BLaER1 (cell line): Measurements from ENCODE around the gene CEP85L.
"Not testable (repeated sequence)": the region's sequence is repeated elsewhere in the genome, so short reads cannot be mapped to it uniquely, and the experiment has no call there.

ENCODE experiments used
- H3K27ac ChIP-seq: shearing (Covaris generic); formaldehyde crosslinking; 2 replicates; pipeline ENCODE4 v1.8.1; 2022
- H3K27me3 ChIP-seq: shearing (Covaris generic); formaldehyde crosslinking; 2 replicates; pipeline ENCODE4 v1.8.1; 2022
- H3K36me3 ChIP-seq: shearing (Covaris generic); formaldehyde crosslinking; 2 replicates; pipeline ENCODE4 v1.8.1; 2022
- H3K4me1 ChIP-seq: shearing (Covaris generic); formaldehyde crosslinking; 2 replicates; pipeline ENCODE4 v1.8.1; 2022
- H3K4me2 ChIP-seq: shearing (Covaris generic); formaldehyde crosslinking; 2 replicates; pipeline ENCODE4 v1.8.1; 2022
- H3K4me3 ChIP-seq: shearing (Covaris generic); formaldehyde crosslinking; 2 replicates; pipeline ENCODE4 v1.8.1; 2022
- H3K9ac ChIP-seq: shearing (Covaris generic); formaldehyde crosslinking; 2 replicates; pipeline ENCODE4 v1.8.1; 2022
- H3K9me3 ChIP-seq: shearing (Covaris generic); formaldehyde crosslinking; 2 replicates; pipeline ENCODE4 v1.8.1; 2022
- H4K20me1 ChIP-seq: shearing (Covaris generic); formaldehyde crosslinking; 2 replicates; pipeline ENCODE4 v1.8.1; 2022
- Cebpa-rat ChIP-seq: shearing (Covaris generic); IDR thresholded peaks from 2 replicates; pipeline ENCODE4 v1.8.1; 2022

CEP85L gene

GRCh38 chr6:118460958-118461470 is 190.4 kb downstream of the CEP85L start:
- Histone ChIP-seq H3K27ac (no peak overlapping the region), H3K4me2 (no peak overlapping the region), H3K4me3 (no peak overlapping the region), H3K9ac (no peak overlapping the region), H4K20me1 (no peaks in the 10 kb centered on the region), H3K27me3 (no peaks in the 10 kb centered on the region), H3K4me1 (no peaks in the 10 kb centered on the region), H3K36me3 (0 out of 2 replicates have a peak, but pooled peaks cover 7% of the 10 kb centered on the region), H3K9me3 (no peaks in the 10 kb centered on the region)
- TF ChIP-seq Cebpa-rat = no peak

GRCh38 chr6:118456982-118457381 is 194.4 kb downstream of the CEP85L start:
- Histone ChIP-seq H3K9ac (no peak overlapping the region), H3K4me3 (no peak overlapping the region), H3K36me3 (no peaks in the 10 kb centered on the region), H3K27ac (no peak overlapping the region), H3K4me2 (no peak overlapping the region), H3K4me1 (no peaks in the 10 kb centered on the region), H4K20me1 (no peaks in the 10 kb centered on the region), H3K27me3 (no peaks in the 10 kb centered on the region), H3K9me3 (peaks cover 4% of the 10 kb centered on the region)
- no peak for TF ChIP-seq Cebpa-rat

- no peaks in the 10 kb centered on the region for H3K27me3 ChIP-seq
- H3K27ac ChIP-seq = no peak overlapping the region
- H4K20me1 ChIP-seq = no peaks in the 10 kb centered on the region
- peaks cover 22% of the 10 kb centered on the region for H3K9me3 ChIP-seq
- H3K9ac ChIP-seq = no peak overlapping the region
- no peak for TF ChIP-seq Cebpa-rat
- H3K36me3 ChIP-seq = no peaks in the 10 kb centered on the region
- H3K4me1 ChIP-seq = no peaks in the 10 kb centered on the region
- H3K4me3 ChIP-seq = no peak overlapping the region
- no peak overlapping the region for H3K4me2 ChIP-seq
These were observed 199.6 kb downstream of the CEP85L start for GRCh38 chr6:118451839-118452238.

GRCh38 chr6:118444796-118445195 is 206.6 kb downstream of the CEP85L start:
- H3K36me3 ChIP-seq = no peaks in the 10 kb centered on the region
- H3K27me3 ChIP-seq = no peaks in the 10 kb centered on the region
- H3K27ac ChIP-seq = no peak overlapping the region
- H3K4me1 ChIP-seq = no peaks in the 10 kb centered on the region
- peaks cover 16% of the 10 kb centered on the region for H3K9me3 ChIP-seq
- H3K4me2 ChIP-seq = no peak overlapping the region
- H3K4me3 ChIP-seq = no peak overlapping the region
- no peak overlapping the region for H3K9ac ChIP-seq
- H4K20me1 ChIP-seq = no peaks in the 10 kb centered on the region
- no peak for TF ChIP-seq Cebpa-rat

GRCh38 chr6:118436482-118436881 is 214.9 kb downstream of the CEP85L start:
- H3K4me2 ChIP-seq = no peak overlapping the region
- TF ChIP-seq Cebpa-rat = no peak
- no peaks in the 10 kb centered on the region for H3K36me3 ChIP-seq
- no peaks in the 10 kb centered on the region for H3K4me1 ChIP-seq
- no peaks in the 10 kb centered on the region for H3K27me3 ChIP-seq
- no peak overlapping the region for H3K9ac ChIP-seq
- no peaks in the 10 kb centered on the region for H3K9me3 ChIP-seq
- H4K20me1 ChIP-seq = no peaks in the 10 kb centered on the region
- H3K27ac ChIP-seq = no peak overlapping the region
- no peak overlapping the region for H3K4me3 ChIP-seq

- H3K9ac ChIP-seq, H3K27me3 ChIP-seq, H3K27ac ChIP-seq, H3K4me2 ChIP-seq, H3K9me3 ChIP-seq, H3K36me3 ChIP-seq, H4K20me1 ChIP-seq, H3K4me1 ChIP-seq, H3K4me3 ChIP-seq: not testable (repeated sequence)
These were observed 217.2 kb downstream of the CEP85L start for GRCh38 chr6:118434147-118434546.

GRCh38 chr6:118421312-118421711 is 230.1 kb downstream of the CEP85L start:
- H3K4me1 ChIP-seq, H3K27ac ChIP-seq, H3K4me2 ChIP-seq, H4K20me1 ChIP-seq, H3K9ac ChIP-seq, H3K9me3 ChIP-seq, H3K4me3 ChIP-seq, H3K36me3 ChIP-seq, H3K27me3 ChIP-seq: not testable (repeated sequence)

- no peaks in the 10 kb centered on the region for H4K20me1 ChIP-seq
- no peak overlapping the region for H3K4me2 ChIP-seq
- no peak overlapping the region for H3K4me3 ChIP-seq
- no peak overlapping the region for H3K9ac ChIP-seq
- H3K27me3 ChIP-seq = no peaks in the 10 kb centered on the region
- no peak overlapping the region for H3K27ac ChIP-seq
- TF ChIP-seq Cebpa-rat = no peak
- no peaks in the 10 kb centered on the region for H3K4me1 ChIP-seq
- no peaks in the 10 kb centered on the region for H3K9me3 ChIP-seq
- H3K36me3 ChIP-seq = no peaks in the 10 kb centered on the region
These were observed 231.7 kb downstream of the CEP85L start for GRCh38 chr6:118419448-118420394.
